ENCODE measurements around the gene NPPC.
"Not testable (repeated sequence)": the region's sequence is repeated elsewhere in the genome, so short reads cannot be mapped to it uniquely, and the experiment has no call there.

NPPC gene

DNA sequence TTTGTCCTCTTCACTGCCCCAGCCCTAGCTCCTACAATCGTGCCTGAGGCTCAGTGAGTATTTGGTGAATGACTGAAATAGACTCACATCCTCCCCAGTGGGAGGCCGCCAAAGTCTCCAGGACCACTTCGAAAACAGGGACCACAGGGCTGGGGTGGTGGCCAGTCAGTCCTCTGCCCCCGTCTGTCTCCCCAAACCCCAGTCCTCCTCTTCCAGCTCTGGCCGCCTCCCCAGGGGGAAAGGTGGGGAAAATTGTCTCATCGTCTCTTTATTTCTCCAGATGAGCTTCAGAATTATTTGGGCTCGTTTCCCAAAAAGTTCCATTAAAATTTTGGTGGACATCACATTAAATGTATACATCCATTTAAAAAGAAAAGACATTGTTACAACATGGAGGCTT is 43.5 kb downstream of the NPPC start:
- Histone ChIP-seq H3K9me3 (ENCODE audit: control insufficient read depth, insufficient read depth, low read depth, low read length) (no peaks in the 10 kb centered on the region), H3K4me3 (ENCODE audit: low read depth, low read length) (no peak overlapping the region), H3K36me3 (ENCODE audit: control insufficient read depth in 2 of 2, insufficient read depth in 1 of 2, low read length in 2 of 2) (no peaks in the 10 kb centered on the region), H3K4me1 (ENCODE audit: control insufficient read depth, insufficient read depth, low read length) (peaks cover 23% of the 10 kb centered on the region), H3K27ac (ENCODE audit: extremely low read depth, low read depth, low read length) (no peak overlapping the region)
- ChIA-PET CTCF (interaction anchor here (0.6 to 3.3 kb wide), 5 partner anchors 12 to 157 kb away, joined by 3 to 15 read pairs (median 3); no protein-coding TSS in a partner anchor), POLR2A (no interaction called here)
- TF ChIP-seq ZNF133 (tag by site-specific recombination; IDR thresholded peaks at IDR 0.05) (no peak), ZNF341 (tag by site-specific recombination; IDR thresholded peaks at IDR 0.05; ENCODE audit: low read depth) (no peak), ZNF558 (tag by site-specific recombination; IDR thresholded peaks at IDR 0.05) (no peak), ZNF174 (tag by site-specific recombination; IDR thresholded peaks at IDR 0.05) (no peak), ZNF701 (tag by site-specific recombination; IDR thresholded peaks at IDR 0.05) (no peak), ZNF350 (tag by site-specific recombination; IDR thresholded peaks at IDR 0.05) (no peak), ZNF768 (tag by site-specific recombination; IDR thresholded peaks at IDR 0.05) (no peak), ZNF404 (tag by site-specific recombination; IDR thresholded peaks at IDR 0.05) (no peak), ZNF19 (tag by site-specific recombination; IDR thresholded peaks at IDR 0.05; ENCODE audit: low read depth) (no peak), ZNF366 (tag by site-specific recombination; conservative IDR thresholded peaks at IDR 0.05) (no peak)
- TF ChIP-seq, protein P1, sequence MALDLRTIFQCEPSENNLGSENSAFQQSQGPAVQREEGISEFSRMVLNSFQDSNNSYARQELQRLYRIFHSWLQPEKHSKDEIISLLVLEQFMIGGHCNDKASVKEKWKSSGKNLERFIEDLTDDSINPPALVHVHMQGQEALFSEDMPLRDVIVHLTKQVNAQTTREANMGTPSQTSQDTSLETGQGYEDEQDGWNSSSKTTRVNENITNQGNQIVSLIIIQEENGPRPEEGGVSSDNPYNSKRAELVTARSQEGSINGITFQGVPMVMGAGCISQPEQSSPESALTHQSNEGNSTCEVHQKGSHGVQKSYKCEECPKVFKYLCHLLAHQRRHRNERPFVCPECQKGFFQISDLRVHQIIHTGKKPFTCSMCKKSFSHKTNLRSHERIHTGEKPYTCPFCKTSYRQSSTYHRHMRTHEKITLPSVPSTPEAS (tag by site-specific recombination; IDR thresholded peaks at IDR 0.05): no peak

DNA sequence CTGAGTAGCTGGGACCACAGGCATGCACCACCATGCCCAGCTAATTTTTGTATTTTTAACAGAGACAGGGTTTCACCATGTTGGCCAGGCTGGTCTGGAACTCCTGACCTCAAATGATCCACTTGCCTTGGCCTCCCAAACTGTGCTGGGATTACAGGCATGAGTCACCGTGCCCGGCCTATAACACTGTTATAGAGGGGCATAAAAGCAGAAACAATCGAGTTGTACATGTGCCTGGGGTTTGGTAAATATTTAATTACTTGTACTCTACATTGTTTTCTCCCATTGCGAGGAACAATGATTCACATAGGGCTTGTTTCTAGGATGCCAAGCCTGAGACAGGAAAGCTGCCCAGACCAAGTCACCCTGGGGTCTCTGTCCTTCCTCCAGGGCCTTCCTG is 45.8 kb downstream of the NPPC start:
- H3K9me3 ChIP-seq (ENCODE audit: control insufficient read depth, insufficient read depth, low read depth, low read length); POLR2A ChIA-PET; H3K4me3 ChIP-seq (ENCODE audit: low read depth, low read length); H3K27ac ChIP-seq (ENCODE audit: extremely low read depth, low read depth, low read length); H3K36me3 ChIP-seq (ENCODE audit: control insufficient read depth in 2 of 2, insufficient read depth in 1 of 2, low read length in 2 of 2): not testable (repeated sequence)
- TF ChIP-seq, protein P2, sequence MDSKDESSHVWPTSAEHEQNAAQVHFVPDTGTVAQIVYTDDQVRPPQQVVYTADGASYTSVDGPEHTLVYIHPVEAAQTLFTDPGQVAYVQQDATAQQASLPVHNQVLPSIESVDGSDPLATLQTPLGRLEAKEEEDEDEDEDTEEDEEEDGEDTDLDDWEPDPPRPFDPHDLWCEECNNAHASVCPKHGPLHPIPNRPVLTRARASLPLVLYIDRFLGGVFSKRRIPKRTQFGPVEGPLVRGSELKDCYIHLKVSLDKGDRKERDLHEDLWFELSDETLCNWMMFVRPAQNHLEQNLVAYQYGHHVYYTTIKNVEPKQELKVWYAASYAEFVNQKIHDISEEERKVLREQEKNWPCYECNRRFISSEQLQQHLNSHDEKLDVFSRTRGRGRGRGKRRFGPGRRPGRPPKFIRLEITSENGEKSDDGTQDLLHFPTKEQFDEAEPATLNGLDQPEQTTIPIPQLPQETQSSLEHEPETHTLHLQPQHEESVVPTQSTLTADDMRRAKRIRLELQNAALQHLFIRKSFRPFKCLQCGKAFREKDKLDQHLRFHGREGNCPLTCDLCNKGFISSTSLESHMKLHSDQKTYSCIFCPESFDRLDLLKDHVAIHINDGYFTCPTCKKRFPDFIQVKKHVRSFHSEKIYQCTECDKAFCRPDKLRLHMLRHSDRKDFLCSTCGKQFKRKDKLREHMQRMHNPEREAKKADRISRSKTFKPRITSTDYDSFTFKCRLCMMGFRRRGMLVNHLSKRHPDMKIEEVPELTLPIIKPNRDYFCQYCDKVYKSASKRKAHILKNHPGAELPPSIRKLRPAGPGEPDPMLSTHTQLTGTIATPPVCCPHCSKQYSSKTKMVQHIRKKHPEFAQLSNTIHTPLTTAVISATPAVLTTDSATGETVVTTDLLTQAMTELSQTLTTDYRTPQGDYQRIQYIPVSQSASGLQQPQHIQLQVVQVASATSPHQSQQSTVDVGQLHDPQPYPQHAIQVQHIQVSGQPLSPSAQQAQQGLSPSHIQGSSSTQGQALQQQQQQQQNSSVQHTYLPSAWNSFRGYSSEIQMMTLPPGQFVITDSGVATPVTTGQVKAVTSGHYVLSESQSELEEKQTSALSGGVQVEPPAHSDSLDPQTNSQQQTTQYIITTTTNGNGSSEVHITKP (tag by site-specific recombination; IDR thresholded peaks at IDR 0.05): 0 out of 2 replicates have a peak, but pooled peaks have one; percentile 17
- CTCF ChIA-PET: interaction anchor here (0.6 to 1.5 kb wide), 2 partner anchors 20 to 21 kb away, joined by 3 to 7 read pairs; no protein-coding TSS in a partner anchor
- peaks cover 23% of the 10 kb centered on the region for H3K4me1 ChIP-seq (ENCODE audit: control insufficient read depth, insufficient read depth, low read length)

DNA sequence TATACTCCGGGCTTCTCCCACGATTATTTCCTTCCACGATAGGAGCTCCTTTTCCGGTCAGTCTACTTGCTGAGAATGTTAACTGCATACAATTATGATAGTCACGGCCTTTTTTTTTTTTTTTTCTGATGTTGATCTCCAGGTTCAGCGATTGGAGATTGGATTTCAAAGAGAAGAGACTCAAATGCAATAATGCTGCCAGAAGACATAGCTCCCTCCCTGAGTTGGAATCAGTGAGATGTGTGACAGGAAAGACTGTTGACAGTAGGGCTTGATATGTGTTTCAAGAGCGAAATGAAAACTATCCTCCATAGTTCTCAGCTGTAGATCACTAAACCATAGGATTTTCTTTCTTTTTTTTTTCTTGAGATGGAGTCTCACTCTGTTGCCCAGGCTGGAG is 47.0 kb downstream of the NPPC start:
- no peak for TF ChIP-seq ZFP69B (tag by site-specific recombination; IDR thresholded peaks at IDR 0.05)
- TF ChIP-seq ZNF324 (tag by site-specific recombination; IDR thresholded peaks at IDR 0.05): no peak
- TF ChIP-seq, protein P3, sequence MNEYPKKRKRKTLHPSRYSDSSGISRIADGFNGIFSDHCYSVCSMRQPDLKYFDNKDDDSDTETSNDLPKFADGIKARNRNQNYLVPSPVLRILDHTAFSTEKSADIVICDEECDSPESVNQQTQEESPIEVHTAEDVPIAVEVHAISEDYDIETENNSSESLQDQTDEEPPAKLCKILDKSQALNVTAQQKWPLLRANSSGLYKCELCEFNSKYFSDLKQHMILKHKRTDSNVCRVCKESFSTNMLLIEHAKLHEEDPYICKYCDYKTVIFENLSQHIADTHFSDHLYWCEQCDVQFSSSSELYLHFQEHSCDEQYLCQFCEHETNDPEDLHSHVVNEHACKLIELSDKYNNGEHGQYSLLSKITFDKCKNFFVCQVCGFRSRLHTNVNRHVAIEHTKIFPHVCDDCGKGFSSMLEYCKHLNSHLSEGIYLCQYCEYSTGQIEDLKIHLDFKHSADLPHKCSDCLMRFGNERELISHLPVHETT (tag by site-specific recombination; IDR thresholded peaks at IDR 0.05): no peak
- TF ChIP-seq, protein P4, sequence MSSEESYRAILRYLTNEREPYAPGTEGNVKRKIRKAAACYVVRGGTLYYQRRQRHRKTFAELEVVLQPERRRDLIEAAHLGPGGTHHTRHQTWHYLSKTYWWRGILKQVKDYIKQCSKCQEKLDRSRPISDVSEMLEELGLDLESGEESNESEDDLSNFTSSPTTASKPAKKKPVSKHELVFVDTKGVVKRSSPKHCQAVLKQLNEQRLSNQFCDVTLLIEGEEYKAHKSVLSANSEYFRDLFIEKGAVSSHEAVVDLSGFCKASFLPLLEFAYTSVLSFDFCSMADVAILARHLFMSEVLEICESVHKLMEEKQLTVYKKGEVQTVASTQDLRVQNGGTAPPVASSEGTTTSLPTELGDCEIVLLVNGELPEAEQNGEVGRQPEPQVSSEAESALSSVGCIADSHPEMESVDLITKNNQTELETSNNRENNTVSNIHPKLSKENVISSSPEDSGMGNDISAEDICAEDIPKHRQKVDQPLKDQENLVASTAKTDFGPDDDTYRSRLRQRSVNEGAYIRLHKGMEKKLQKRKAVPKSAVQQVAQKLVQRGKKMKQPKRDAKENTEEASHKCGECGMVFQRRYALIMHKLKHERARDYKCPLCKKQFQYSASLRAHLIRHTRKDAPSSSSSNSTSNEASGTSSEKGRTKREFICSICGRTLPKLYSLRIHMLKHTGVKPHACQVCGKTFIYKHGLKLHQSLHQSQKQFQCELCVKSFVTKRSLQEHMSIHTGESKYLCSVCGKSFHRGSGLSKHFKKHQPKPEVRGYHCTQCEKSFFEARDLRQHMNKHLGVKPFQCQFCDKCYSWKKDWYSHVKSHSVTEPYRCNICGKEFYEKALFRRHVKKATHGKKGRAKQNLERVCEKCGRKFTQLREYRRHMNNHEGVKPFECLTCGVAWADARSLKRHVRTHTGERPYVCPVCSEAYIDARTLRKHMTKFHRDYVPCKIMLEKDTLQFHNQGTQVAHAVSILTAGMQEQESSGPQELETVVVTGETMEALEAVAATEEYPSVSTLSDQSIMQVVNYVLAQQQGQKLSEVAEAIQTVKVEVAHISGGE (tag by site-specific recombination; conservative IDR thresholded peaks at IDR 0.05; ENCODE audit: low read depth): no peak
- TF ChIP-seq ZNF433 (tag by site-specific recombination; IDR thresholded peaks at IDR 0.05; ENCODE audit: low read depth): no peak
- TF ChIP-seq, protein P5, sequence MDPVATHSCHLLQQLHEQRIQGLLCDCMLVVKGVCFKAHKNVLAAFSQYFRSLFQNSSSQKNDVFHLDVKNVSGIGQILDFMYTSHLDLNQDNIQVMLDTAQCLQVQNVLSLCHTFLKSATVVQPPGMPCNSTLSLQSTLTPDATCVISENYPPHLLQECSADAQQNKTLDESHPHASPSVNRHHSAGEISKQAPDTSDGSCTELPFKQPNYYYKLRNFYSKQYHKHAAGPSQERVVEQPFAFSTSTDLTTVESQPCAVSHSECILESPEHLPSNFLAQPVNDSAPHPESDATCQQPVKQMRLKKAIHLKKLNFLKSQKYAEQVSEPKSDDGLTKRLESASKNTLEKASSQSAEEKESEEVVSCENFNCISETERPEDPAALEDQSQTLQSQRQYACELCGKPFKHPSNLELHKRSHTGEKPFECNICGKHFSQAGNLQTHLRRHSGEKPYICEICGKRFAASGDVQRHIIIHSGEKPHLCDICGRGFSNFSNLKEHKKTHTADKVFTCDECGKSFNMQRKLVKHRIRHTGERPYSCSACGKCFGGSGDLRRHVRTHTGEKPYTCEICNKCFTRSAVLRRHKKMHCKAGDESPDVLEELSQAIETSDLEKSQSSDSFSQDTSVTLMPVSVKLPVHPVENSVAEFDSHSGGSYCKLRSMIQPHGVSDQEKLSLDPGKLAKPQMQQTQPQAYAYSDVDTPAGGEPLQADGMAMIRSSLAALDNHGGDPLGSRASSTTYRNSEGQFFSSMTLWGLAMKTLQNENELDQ (tag by site-specific recombination; IDR thresholded peaks at IDR 0.05; ENCODE audit: low read depth): no peak
- no peak for TF ChIP-seq GLI4 (tag by site-specific recombination; IDR thresholded peaks at IDR 0.05)
- ChIA-PET CTCF (interaction anchor here (0.5 to 1.2 kb wide), 5 partner anchors 21 to 1517 kb away, joined by 3 to 8 read pairs (median 3); no protein-coding TSS in a partner anchor), POLR2A (interaction anchor here (0.6 kb wide), 1 partner anchor 345 kb away, joined by 4 read pairs; no protein-coding TSS in a partner anchor)
- Histone ChIP-seq H3K9me3 (ENCODE audit: control insufficient read depth, insufficient read depth, low read depth, low read length) (no peaks in the 10 kb centered on the region), H3K36me3 (ENCODE audit: control insufficient read depth in 2 of 2, insufficient read depth in 1 of 2, low read length in 2 of 2) (no peaks in the 10 kb centered on the region), H3K4me3 (ENCODE audit: low read depth, low read length) (no peak overlapping the region), H3K4me1 (ENCODE audit: control insufficient read depth, insufficient read depth, low read length) (peaks cover 21% of the 10 kb centered on the region), H3K27ac (ENCODE audit: extremely low read depth, low read depth, low read length) (no peak overlapping the region)

Data from HEK293 (cell line).